BLaER1 (cell line): ENCODE measurements around the gene CIT.
"Not testable (repeated sequence)": the region's sequence is repeated elsewhere in the genome, so short reads cannot be mapped to it uniquely, and the experiment has no call there.

Experiments used
- H3K27ac ChIP-seq: shearing (Covaris generic); formaldehyde crosslinking; 2 replicates; pipeline ENCODE4 v1.8.1; 2022
- H3K27me3 ChIP-seq: shearing (Covaris generic); formaldehyde crosslinking; 2 replicates; pipeline ENCODE4 v1.8.1; 2022
- H3K36me3 ChIP-seq: shearing (Covaris generic); formaldehyde crosslinking; 2 replicates; pipeline ENCODE4 v1.8.1; 2022
- H3K4me1 ChIP-seq: shearing (Covaris generic); formaldehyde crosslinking; 2 replicates; pipeline ENCODE4 v1.8.1; 2022
- H3K4me2 ChIP-seq: shearing (Covaris generic); formaldehyde crosslinking; 2 replicates; pipeline ENCODE4 v1.8.1; 2022
- H3K4me3 ChIP-seq: shearing (Covaris generic); formaldehyde crosslinking; 2 replicates; pipeline ENCODE4 v1.8.1; 2022
- H3K9ac ChIP-seq: shearing (Covaris generic); formaldehyde crosslinking; 2 replicates; pipeline ENCODE4 v1.8.1; 2022
- H3K9me3 ChIP-seq: shearing (Covaris generic); formaldehyde crosslinking; 2 replicates; pipeline ENCODE4 v1.8.1; 2022
- H4K20me1 ChIP-seq: shearing (Covaris generic); formaldehyde crosslinking; 2 replicates; pipeline ENCODE4 v1.8.1; 2022
- Cebpa-rat ChIP-seq: shearing (Covaris generic); IDR thresholded peaks from 2 replicates; pipeline ENCODE4 v1.8.1; 2022

CIT gene

GRCh38 chr12:119894916-119895315 is 17.8 kb upstream of the CIT start:
- Histone ChIP-seq H3K9ac (no peak overlapping the region), H3K4me1 (no peaks in the 10 kb centered on the region), H3K27ac (no peak overlapping the region), H3K36me3 (no peaks in the 10 kb centered on the region), H3K4me2 (no peak overlapping the region), H4K20me1 (no peaks in the 10 kb centered on the region), H3K4me3 (no peak overlapping the region), H3K27me3 (no peaks in the 10 kb centered on the region), H3K9me3 (no peaks in the 10 kb centered on the region)
- TF ChIP-seq Cebpa-rat: no peak

- not testable (repeated sequence) for H3K9me3 ChIP-seq, H3K36me3 ChIP-seq, H3K9ac ChIP-seq, H3K27me3 ChIP-seq, H3K4me1 ChIP-seq, H4K20me1 ChIP-seq, H3K4me2 ChIP-seq, H3K4me3 ChIP-seq, H3K27ac ChIP-seq
These were observed 15.5 kb upstream of the CIT start for GRCh38 chr12:119892611-119893010.

GRCh38 chr12:119885549-119885948 is 8.4 kb upstream of the CIT start:
- H3K36me3 ChIP-seq: no peaks in the 10 kb centered on the region
- H3K4me1 ChIP-seq: no peaks in the 10 kb centered on the region
- H3K27me3 ChIP-seq: no peaks in the 10 kb centered on the region
- no peak overlapping the region for H3K4me2 ChIP-seq
- H3K27ac ChIP-seq: no peak overlapping the region
- H3K4me3 ChIP-seq: no peak overlapping the region
- TF ChIP-seq Cebpa-rat: no peak
- no peak overlapping the region for H3K9ac ChIP-seq
- no peaks in the 10 kb centered on the region for H4K20me1 ChIP-seq
- H3K9me3 ChIP-seq: no peaks in the 10 kb centered on the region

GRCh38 chr12:119883791-119884190 is 6.7 kb upstream of the CIT start:
- H3K9me3 ChIP-seq: not testable (repeated sequence)

GRCh38 chr12:119883237-119883636 is 6.1 kb upstream of the CIT start:
- H4K20me1 ChIP-seq: no peaks in the 10 kb centered on the region
- H3K27me3 ChIP-seq: no peaks in the 10 kb centered on the region
- no peak overlapping the region for H3K4me3 ChIP-seq
- H3K4me1 ChIP-seq: no peaks in the 10 kb centered on the region
- no peaks in the 10 kb centered on the region for H3K36me3 ChIP-seq
- H3K4me2 ChIP-seq: no peak overlapping the region
- no peak for TF ChIP-seq Cebpa-rat
- H3K9me3 ChIP-seq: no peaks in the 10 kb centered on the region
- no peak overlapping the region for H3K9ac ChIP-seq
- H3K27ac ChIP-seq: no peak overlapping the region

More at GRCh38 chr12:119883791-119884190, 6.7 kb upstream of the CIT start:
- not testable (repeated sequence) for H3K4me1 ChIP-seq, H3K9ac ChIP-seq, H3K4me2 ChIP-seq, H4K20me1 ChIP-seq, H3K27me3 ChIP-seq, H3K4me3 ChIP-seq, H3K36me3 ChIP-seq, H3K27ac ChIP-seq

- peak overlapping the region; percentile 90 for H3K4me2 ChIP-seq
- H3K27ac ChIP-seq: no peak overlapping the region
- H3K4me3 ChIP-seq: peak overlapping the region; percentile 99
- TF ChIP-seq Cebpa-rat: no peak
- H3K9me3 ChIP-seq: no peaks in the 10 kb centered on the region
- H3K9ac ChIP-seq: peak overlapping the region; percentile 22; the same call in 1 of the 2 replicates
- no peaks in the 10 kb centered on the region for H4K20me1 ChIP-seq
- H3K4me1 ChIP-seq: peaks cover 18% of the 10 kb centered on the region
- H3K27me3 ChIP-seq: no peaks in the 10 kb centered on the region
- peaks cover 31% of the 10 kb centered on the region for H3K36me3 ChIP-seq
These were observed 474 bp upstream of the CIT start for GRCh38 chr12:119877639-119877948.

- H3K4me1 ChIP-seq: peaks cover under 1% of the 10 kb centered on the region
- H3K36me3 ChIP-seq: peaks cover 99% of the 10 kb centered on the region
- TF ChIP-seq Cebpa-rat: no peak
- no peak overlapping the region for H3K9ac ChIP-seq
- H3K4me3 ChIP-seq: no peak overlapping the region
- no peaks in the 10 kb centered on the region for H3K27me3 ChIP-seq
- H3K27ac ChIP-seq: no peak overlapping the region
- no peak overlapping the region for H3K4me2 ChIP-seq
- H4K20me1 ChIP-seq: no peaks in the 10 kb centered on the region
- H3K9me3 ChIP-seq: no peaks in the 10 kb centered on the region
These were observed 6.7 kb downstream of the CIT start for GRCh38 chr12:119870457-119870856.

- Histone ChIP-seq H3K27ac (no peak overlapping the region), H3K4me3 (no peak overlapping the region), H3K4me1 (no peaks in the 10 kb centered on the region), H4K20me1 (no peaks in the 10 kb centered on the region), H3K27me3 (no peaks in the 10 kb centered on the region), H3K9ac (no peak overlapping the region), H3K4me2 (no peak overlapping the region), H3K9me3 (no peaks in the 10 kb centered on the region), H3K36me3 (peaks cover 99% of the 10 kb centered on the region)
- TF ChIP-seq Cebpa-rat: no peak
These were observed 7.4 kb downstream of the CIT start for GRCh38 chr12:119869720-119870119.

- TF ChIP-seq Cebpa-rat: no peak
- H3K27ac ChIP-seq: no peak overlapping the region
- no peak overlapping the region for H3K4me3 ChIP-seq
- H3K36me3 ChIP-seq: peaks cover 99% of the 10 kb centered on the region
- H4K20me1 ChIP-seq: no peaks in the 10 kb centered on the region
- no peaks in the 10 kb centered on the region for H3K4me1 ChIP-seq
- no peak overlapping the region for H3K4me2 ChIP-seq
- H3K9me3 ChIP-seq: no peaks in the 10 kb centered on the region
- no peak overlapping the region for H3K9ac ChIP-seq
- H3K27me3 ChIP-seq: no peaks in the 10 kb centered on the region
These were observed 8.1 kb downstream of the CIT start for GRCh38 chr12:119868992-119869391.

GRCh38 chr12:119864591-119864990 is 12.5 kb downstream of the CIT start:
- H3K4me3 ChIP-seq: no peak overlapping the region
- TF ChIP-seq Cebpa-rat: no peak
- H3K4me1 ChIP-seq: no peaks in the 10 kb centered on the region
- H3K27ac ChIP-seq: no peak overlapping the region
- H3K27me3 ChIP-seq: no peaks in the 10 kb centered on the region
- peaks cover 99% of the 10 kb centered on the region for H3K36me3 ChIP-seq
- no peaks in the 10 kb centered on the region; the same call in 1 of the 2 replicates for H4K20me1 ChIP-seq
- H3K9me3 ChIP-seq: no peaks in the 10 kb centered on the region
- H3K9ac ChIP-seq: no peak overlapping the region
- no peak overlapping the region for H3K4me2 ChIP-seq

- Histone ChIP-seq H3K9ac (no peak overlapping the region), H3K36me3 (peaks cover 99% of the 10 kb centered on the region), H3K4me3 (no peak overlapping the region)
These were observed 17.9 kb downstream of the CIT start for GRCh38 chr12:119859241-119859640.

More at GRCh38 chr12:119859241-119859640, 17.9 kb downstream of the CIT start:
- no peak for TF ChIP-seq Cebpa-rat
- Histone ChIP-seq H3K4me1 (no peaks in the 10 kb centered on the region), H3K9me3 (no peaks in the 10 kb centered on the region), H3K27me3 (no peaks in the 10 kb centered on the region), H3K4me2 (no peak overlapping the region), H3K27ac (no peak overlapping the region), H4K20me1 (no peaks in the 10 kb centered on the region; the same call in 1 of the 2 replicates)
